ENCODE measurements around the gene CLMN. TPM values are rescaled to one million over a fixed set of nuclear protein-coding genes. Genes with fewer than 3 reads are reported as not detected.

The CLMN gene
- total and polyA plus RNA-seq, 9 of the 15 experiments (the other 6 are each of a cell fraction or from before 2014, with no cell fraction given): 0.01 to 0.18 (median 0.07) TPM; not detected in 4

DNA sequence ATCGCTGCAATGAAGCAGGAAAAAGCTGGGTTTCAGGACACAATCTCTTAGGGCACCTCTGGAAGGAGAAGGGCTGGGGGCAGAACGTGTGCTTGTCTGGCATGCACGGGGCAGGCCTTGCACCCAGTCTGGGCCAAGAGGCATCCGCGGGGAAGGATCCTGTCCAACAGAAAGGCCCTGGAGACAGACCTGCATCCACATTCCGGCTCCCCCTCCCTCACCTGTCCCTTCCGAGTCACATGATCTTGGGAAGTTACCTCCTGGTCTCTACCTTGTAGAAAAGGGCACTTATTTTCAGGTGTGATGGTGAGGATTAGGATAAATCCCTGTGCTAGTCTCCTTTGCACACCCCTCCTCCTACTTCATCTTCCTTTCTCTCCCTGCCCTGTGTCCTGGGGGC lies 25.4 kb downstream of the CLMN start:
- TF ChIP-seq CBX5 (IDR thresholded peaks at IDR 0.05; ENCODE audit: borderline replicate concordance, low read depth): no peak
- TF ChIP-seq OTX1 (CRISPR knock-in tag; IDR thresholded peaks at IDR 0.05): no peak
- no peak for TF ChIP-seq ZFP36 (IDR thresholded peaks at IDR 0.05; ENCODE audit: low read depth, low read length, partially characterized antibody)
- TF ChIP-seq, protein P1, sequence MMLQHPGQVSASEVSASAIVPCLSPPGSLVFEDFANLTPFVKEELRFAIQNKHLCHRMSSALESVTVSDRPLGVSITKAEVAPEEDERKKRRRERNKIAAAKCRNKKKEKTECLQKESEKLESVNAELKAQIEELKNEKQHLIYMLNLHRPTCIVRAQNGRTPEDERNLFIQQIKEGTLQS (IDR thresholded peaks at IDR 0.05): no peak
- TF ChIP-seq, protein P1 (CRISPR knock-in tag; conservative IDR thresholded peaks at IDR 0.05): no peak
- TF ChIP-seq CREB1 (IDR thresholded peaks at IDR 0.05): no peak
- no peak for TF ChIP-seq CREB1 (CRISPR knock-in tag; IDR thresholded peaks at IDR 0.05)
- TF ChIP-seq CC2D1A (IDR thresholded peaks at IDR 0.05): no peak
- TF ChIP-seq HDGF (IDR thresholded peaks at IDR 0.05): no peak
- TF ChIP-seq, protein P2, sequence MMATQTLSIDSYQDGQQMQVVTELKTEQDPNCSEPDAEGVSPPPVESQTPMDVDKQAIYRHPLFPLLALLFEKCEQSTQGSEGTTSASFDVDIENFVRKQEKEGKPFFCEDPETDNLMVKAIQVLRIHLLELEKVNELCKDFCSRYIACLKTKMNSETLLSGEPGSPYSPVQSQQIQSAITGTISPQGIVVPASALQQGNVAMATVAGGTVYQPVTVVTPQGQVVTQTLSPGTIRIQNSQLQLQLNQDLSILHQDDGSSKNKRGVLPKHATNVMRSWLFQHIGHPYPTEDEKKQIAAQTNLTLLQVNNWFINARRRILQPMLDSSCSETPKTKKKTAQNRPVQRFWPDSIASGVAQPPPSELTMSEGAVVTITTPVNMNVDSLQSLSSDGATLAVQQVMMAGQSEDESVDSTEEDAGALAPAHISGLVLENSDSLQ (IDR thresholded peaks at IDR 0.05): no peak
- no peak for TF ChIP-seq PCBP2 (IDR thresholded peaks at IDR 0.05; ENCODE audit: low read depth, low read length, poor library complexity, severe bottlenecking)
- TF ChIP-seq ARID1B (IDR thresholded peaks at IDR 0.05): no peak
- no peak for TF ChIP-seq MCM3 (IDR thresholded peaks at IDR 0.05)
- no peak for TF ChIP-seq SAFB2 (IDR thresholded peaks at IDR 0.05; ENCODE audit: borderline replicate concordance, low read depth, low read length, severe bottlenecking)
- ATAC-seq (no peak), FAIRE-seq (no peak), DNase-seq (ENCODE audit: extremely low read depth in 1 of 4, low spot score in 3 of 4) (no peak)
- no peaks in the 10 kb centered on the region for H4K20me1 ChIP-seq (replicated peaks; ENCODE audit: control insufficient read depth, insufficient read depth, low read length)
- H3K36me3 ChIP-seq (ENCODE audit: control insufficient read depth, insufficient read depth, low read length): no peaks in the 10 kb centered on the region
- no peak overlapping the region for H3K9ac ChIP-seq (ENCODE audit: insufficient read depth in 1 of 2, low read depth in 2 of 2, low read length in 2 of 2)
- no peak overlapping the region for H3K27ac ChIP-seq (ENCODE audit: extremely low read depth, low read depth, low read length)
- no peaks in the 10 kb centered on the region for H3K9me1 ChIP-seq (ENCODE audit: control insufficient read depth, insufficient read depth, low read length)
- intact Hi-C loops (cut with micrococcal nuclease) (no loop called here), in situ Hi-C loops (cut with MboI) (no loop called here)
- CTCF ChIA-PET (ENCODE audit: low intra/inter-chr PET ratio): no interaction called here
- 0% methylated on average over 5 of the region's 7 CpGs for WGBS (ENCODE audit: insufficient coverage, low coverage, missing lambda C conversion rate)
- POLR2A ChIA-PET: interaction anchor here (0.6 to 0.8 kb wide), 2 partner anchors 169 to 1241 kb away, joined by 3 to 5 read pairs; no protein-coding TSS in a partner anchor
- no peaks in the 10 kb centered on the region for H3K9me3 ChIP-seq (replicated peaks; ENCODE audit: control insufficient read depth, insufficient read depth, low read depth, low read length)
- H2AFZ ChIP-seq (ENCODE audit: low read depth, low read length): no peak overlapping the region
- no peak overlapping the region for H3K4me2 ChIP-seq (ENCODE audit: insufficient read depth, low read length)
- H3K27me3 ChIP-seq (ENCODE audit: control insufficient read depth in 2 of 2, insufficient read depth in 2 of 2, low read length in 2 of 2): peaks cover 0 to 20% of the 10 kb centered on the region in 2 experiments; a peak in 1 of 5 replicates
- H3K4me3 ChIP-seq: no peak overlapping the region
- H3K79me2 ChIP-seq (ENCODE audit: control insufficient read depth, insufficient read depth, low read length): no peaks in the 10 kb centered on the region
- BruUV-seq (replicated peaks): no TSS peak
- H3K4me1 ChIP-seq (replicated peaks in 1 of 2; ENCODE audit: control insufficient read depth in 2 of 2, insufficient read depth in 2 of 2, low read length in 2 of 2): no peaks in the 10 kb centered on the region; a peak in 1 of 5 replicates

All from K562 (cell line).